A673 (cell line): ENCODE data around the gene GAK.

ENCODE experiments used
- EZH2 ChIP-seq: fragments of 200-600 bp; sonication (generic); IDR thresholded peaks from 2 replicates; pipeline ENCODE4 v1.6.1; 2017; ENCODE audit warnings: borderline replicate concordance, low read depth, mild to moderate bottlenecking, mixed read lengths, antibody characterized with exemption, low read length; ENCODE audit not compliant: poor library complexity, severe bottlenecking
- TF ChIP-seq, protein P1 (sequence below): fragments of 300-800, 200-600 bp; sonication (generic); conservative IDR thresholded peaks from 2 replicates; pipeline ENCODE4 v1.5.1; 2017; ENCODE audit warnings: low read depth, mild to moderate bottlenecking, antibody characterized with exemption, low read length, moderate library complexity, mixed read lengths

DNA sequence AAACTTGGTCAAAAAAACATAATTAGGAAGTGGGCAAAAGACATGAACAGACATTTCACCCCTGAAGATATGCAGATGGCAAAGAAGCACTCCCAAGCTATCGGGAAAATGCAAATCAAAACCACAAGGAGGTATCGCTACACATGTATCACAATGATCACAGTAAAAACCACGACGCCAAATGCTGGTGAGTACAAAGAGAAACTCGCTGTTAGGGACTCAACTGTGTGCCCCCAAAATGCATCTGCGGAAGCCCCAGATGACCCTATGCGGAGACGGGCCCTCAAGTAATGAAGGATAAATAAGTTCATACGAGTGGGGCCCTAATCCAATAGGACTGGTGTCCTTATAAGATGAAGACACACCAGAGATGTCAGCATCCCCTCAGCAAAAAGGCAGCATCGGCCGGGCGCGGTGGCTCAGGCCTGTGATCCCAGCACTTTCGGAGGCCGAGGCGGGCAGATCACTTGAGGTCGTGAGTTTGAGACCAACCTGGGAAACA, 10.2 kb downstream of the GAK start:
- TF ChIP-seq, protein P1, sequence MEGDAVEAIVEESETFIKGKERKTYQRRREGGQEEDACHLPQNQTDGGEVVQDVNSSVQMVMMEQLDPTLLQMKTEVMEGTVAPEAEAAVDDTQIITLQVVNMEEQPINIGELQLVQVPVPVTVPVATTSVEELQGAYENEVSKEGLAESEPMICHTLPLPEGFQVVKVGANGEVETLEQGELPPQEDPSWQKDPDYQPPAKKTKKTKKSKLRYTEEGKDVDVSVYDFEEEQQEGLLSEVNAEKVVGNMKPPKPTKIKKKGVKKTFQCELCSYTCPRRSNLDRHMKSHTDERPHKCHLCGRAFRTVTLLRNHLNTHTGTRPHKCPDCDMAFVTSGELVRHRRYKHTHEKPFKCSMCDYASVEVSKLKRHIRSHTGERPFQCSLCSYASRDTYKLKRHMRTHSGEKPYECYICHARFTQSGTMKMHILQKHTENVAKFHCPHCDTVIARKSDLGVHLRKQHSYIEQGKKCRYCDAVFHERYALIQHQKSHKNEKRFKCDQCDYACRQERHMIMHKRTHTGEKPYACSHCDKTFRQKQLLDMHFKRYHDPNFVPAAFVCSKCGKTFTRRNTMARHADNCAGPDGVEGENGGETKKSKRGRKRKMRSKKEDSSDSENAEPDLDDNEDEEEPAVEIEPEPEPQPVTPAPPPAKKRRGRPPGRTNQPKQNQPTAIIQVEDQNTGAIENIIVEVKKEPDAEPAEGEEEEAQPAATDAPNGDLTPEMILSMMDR: no peak
- TF ChIP-seq EZH2: no peak
